Inflammatory macrophage (primary cell): ENCODE measurements around the gene ALDOA.
A peak's percentile ranks its signal among the peaks of the same experiment; 100 is the strongest.

ENCODE experiments used
- DNase-seq, 2 donors: peaks; one replicate each; pipeline ENCODE4 v3.0.0-alpha.2; 2020 to 2022

The ALDOA gene

DNA sequence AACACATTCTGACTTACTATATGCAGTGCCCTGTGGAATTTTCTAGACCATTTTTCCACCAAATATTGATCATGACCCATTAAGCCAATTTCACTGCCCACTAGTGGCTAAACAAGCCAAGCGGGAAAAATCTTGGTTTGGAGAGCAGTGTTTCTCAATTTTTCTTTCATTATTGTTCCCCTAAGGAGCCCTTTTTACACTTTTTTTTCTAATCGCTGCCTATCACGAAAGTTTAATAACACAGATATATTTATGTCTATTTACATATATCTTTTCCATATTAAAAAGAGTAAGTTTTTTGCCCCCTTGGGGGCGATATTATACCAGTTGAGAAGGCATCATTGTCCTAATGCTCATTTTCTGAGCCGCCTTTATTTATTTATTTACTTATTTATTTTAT is 23.7 kb upstream of the ALDOA start:
- peak; percentile 31 to 56 for DNase-seq

DNA sequence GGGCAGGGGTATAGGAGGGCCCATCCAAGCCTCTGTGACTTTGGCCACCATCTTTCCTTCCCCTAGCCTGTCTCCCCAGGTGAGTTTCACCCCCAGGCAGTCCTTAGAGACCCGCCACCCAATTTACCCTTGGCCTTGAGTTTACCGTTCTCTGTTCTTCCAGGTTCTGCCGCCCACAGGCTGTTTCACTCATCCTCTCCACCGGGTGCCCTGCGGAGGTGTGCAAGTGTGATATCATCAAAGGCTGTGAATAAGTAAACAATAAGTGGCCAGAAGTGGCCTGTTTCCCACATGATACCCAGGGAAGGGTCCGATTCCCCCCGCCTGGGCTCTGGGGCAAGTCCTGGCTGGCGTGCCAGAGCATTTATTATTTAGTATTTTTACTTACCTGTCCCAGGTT is 19.4 kb upstream of the ALDOA start:
- DNase-seq, result no peak

- no peak for DNase-seq
Measured at GRCh38 chr16:30046588-30046987, 19.0 kb upstream of the ALDOA start.

DNA sequence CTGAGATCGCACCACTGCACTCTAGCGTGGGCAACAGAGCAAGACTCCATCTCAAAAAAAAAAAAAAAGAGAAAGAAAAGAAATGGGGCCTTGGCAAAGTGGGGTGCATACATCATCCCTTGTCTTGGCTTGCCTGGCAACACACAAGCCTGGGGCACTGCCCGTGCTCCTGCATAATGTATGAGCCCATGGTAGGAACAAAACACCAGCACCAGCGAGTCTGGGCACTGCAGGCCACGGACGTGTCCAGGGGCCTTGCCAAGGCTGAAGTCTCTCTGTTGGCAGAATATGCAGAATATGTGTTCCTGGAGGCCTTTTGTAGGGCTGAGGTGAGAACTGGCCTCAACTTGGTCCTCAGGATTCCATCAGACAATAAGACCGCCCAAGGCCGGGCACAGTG is 15.7 kb upstream of the ALDOA start:
- no peak for DNase-seq

GRCh38 chr16:30051518-30051917 is 14.0 kb upstream of the ALDOA start:
- no peak for DNase-seq

DNA sequence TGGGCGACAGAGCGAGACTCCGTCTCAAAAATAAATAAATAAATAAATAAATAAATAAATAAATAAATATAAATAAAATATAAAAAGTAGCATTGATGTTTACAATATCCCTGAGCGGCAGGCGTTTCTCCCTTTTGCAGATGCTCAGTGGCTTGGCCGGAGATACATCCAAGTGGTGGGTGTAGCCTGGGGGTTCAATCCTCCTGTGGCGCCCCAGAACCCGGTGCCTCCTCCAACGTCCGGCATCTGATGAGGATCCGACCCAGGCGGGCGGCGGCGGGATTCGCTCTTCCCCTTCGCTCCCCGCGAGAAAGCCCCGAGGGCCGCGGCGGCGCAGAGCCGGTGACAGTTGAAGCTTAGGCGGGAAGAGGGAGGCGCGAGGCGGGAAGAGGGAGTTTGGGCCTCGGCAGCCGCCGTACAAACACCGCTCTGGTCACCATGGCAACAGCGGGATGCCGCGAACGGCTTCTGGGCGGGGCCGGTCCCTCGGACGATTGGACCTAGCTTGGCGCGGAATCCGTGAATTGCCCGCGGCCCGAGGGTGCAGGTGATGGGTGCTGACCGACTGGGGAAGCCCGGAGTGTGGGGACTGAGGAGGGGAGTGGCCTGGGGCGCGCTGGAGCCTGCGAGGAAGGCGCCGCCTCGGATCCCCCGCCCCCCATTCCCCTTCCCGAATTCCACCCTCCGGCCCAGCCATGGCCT is 12.7 kb upstream of the ALDOA start:
- peak; percentile 92 to 94 for DNase-seq

GRCh38 chr16:30053376-30054015 is 12.1 kb upstream of the ALDOA start:
- DNase-seq, result peak in 1 of 2 donors; percentile 44

DNA sequence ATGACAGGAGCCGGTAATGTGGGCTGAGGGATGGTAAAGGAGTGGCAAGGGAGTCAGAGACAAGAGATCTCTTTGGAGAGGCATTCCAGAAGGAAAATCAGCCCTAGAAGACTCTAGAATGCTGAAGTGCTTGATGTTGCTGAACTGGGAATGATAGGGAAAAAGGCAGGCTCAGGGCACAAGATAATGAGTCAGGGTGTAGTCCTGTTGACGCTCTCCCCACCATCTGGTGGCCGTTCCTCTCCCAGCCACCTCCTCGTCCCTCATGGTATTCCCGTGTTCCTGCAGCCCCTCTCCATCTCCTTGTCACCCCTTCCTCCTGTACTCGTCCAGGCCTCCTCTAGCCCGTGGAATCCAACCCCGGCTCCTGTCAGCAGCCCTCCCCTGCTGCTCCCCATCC is 11.1 kb upstream of the ALDOA start:
- DNase-seq, result no peak

DNA sequence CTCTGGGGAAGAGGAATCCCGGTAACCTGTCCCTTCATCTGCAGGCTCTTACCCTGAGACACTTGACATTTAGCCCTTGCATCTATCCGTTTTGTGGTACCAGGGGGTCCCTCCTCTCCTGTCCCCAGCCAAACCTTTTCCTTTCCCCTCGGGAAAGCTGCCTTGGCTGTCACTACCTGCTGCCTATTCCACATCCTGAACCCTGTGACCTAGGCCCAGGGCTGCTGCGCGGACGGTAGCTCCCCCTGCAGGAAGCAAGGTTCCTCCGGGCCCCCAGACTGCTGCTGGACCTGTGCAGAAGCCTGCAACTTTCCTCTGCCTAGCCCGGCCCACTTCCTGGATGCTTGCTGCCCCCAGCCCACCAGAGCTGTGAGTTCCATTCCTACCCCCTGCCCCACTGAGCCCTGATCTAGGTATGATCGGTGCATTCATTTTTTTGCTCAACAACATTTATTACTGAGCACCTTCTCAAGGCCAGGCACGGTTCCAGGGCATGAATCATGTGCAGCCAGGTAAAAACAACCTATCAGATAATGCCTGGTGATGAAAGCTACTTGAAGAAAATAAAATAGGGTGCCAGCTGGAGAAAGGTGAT is 10.5 kb upstream of the ALDOA start:
- DNase-seq, result peak; percentile 33 to 49

- no peak for DNase-seq
Measured at GRCh38 chr16:30060346-30060745, 5.2 kb upstream of the ALDOA start.

- no peak for DNase-seq
Measured at GRCh38 chr16:30060836-30061554, 4.6 kb upstream of the ALDOA start.

DNA sequence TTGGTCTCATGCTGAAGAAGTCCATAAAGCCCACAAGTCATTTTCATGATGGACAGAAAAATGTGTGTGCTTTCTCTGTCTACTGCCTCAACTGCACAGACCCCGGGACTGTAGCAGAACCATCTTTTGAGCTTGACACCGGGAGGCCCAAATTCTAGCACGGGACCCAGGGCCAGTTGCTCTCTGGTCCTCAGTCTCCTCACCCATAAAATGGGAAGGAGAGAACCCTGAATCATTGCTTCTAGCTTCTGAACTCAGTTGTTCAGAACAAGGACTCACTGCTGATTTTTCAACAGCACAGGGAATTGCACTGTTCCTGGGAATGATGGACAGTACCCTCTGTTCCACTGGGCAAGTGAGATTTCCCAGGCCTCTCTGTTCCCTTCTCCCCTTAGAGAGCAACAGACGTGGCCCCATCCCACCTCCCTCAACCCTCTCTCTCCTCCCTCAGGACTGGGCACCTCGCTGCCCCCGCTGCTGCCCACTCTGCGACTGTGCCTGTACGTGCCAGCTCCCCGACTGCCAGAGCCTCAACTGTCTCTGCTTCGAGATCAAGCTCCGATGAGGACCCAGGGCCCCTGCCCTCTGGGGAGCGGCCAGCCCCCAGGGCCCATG is 2.2 kb upstream of the ALDOA start:
- DNase-seq, result no peak

GRCh38 chr16:30063893-30064728 is 1.4 kb upstream of the ALDOA start:
- DNase-seq, result peak in 1 of 2 donors; percentile 49

DNA sequence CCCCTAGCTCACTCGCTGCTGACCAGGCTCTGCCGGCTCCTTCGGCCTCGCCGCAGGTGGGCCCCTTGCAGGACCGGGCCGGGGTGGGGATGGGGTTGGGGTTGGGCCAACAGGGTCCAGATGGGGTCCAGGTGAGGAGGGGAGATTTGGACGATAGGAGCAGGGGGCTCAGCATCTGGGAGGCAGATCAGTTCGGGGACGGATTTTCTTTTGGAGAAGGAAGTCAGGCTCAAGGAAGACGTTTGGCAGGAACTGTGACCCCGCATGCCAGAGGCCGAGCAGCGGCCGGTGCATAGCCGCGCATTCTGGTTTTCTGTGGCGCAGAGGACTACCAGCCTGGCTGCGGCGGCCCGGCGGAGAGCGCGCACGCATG is 845 bp upstream of the ALDOA start:
- no peak for DNase-seq

DNA sequence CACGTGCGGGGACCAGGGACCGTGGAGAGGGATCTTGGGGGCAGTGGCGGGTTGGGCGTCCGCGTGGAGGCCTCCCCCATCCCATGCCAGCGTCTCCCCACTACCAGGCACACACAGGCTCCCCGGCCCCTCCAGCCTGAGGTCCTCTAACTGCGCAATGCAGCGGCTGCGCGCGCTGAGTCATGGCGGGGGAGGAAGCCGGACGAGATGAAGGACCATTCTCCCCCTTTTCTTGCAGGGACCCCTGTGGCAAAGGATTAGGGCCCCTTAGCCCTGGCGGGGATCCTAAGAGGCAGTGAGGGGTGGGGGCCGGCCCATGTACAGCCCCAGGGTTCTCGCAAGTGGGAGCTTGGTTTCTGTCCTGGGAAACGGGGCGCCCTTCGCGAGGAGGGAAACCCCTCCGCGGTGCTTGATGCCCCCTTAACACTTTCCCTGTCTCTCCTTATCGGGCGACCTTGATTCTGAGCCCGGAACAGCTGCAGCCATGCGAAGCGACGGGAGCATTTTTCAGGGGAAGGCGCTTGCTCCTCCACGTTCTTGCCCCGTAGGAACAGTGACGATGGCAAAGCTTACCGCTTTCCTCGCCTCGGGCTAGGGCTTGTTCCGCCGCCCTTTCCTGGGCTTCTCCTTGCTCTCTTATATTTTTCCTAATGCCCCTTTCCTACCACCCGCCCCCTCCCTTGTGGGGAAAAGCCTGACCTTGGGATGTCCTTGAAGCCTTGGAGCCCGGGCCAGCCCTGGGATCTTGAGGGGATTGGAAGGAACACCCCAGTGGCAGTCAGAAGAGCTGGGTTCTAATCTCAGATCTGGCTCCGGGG is 592 bp downstream of the ALDOA start:
- peak; percentile 50 to 73 for DNase-seq

- peak; percentile 60 to 77 for DNase-seq
Measured at GRCh38 chr16:30066761-30067583, 1.4 kb downstream of the ALDOA start.

- no peak for DNase-seq
Measured at GRCh38 chr16:30067584-30067916, 2.0 kb downstream of the ALDOA start.

GRCh38 chr16:30068333-30068732 is 2.8 kb downstream of the ALDOA start:
- no peak for DNase-seq

DNA sequence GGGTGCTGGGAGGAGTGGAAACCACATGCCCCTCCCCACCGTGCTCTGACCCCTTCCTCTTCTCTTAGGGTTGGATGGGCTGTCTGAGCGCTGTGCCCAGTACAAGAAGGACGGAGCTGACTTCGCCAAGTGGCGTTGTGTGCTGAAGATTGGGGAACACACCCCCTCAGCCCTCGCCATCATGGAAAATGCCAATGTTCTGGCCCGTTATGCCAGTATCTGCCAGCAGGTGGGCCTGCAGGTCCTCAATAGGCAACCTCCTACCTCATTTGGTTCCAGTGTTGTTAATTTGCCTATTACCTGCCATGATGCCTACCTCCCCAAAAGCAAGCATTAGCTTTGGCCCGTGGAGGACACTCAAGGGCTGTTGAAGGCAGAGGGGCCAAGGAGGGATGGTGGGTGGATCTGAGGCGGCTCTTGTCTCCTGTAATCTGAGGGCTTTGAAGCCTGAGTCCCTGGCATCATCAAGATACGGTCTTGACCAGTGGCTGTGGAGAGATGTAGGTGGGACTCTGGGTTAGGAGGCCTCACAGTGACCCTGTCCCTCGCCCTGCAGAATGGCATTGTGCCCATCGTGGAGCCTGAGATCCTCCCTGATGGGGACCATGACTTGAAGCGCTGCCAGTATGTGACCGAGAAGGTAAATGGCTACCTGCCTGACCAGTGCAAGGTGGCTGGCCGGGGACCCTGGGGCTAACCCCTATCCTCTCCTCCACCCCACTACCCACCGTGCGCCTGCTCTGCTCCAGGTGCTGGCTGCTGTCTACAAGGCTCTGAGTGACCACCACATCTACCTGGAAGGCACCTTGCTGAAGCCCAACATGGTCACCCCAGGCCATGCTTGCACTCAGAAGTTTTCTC is 3.4 kb downstream of the ALDOA start:
- peak; percentile 35 to 38 for DNase-seq
